ENCODE data around the gene GNAO1.

Gene GNAO1

GRCh38 chr16:56354016-56354415 lies 162.7 kb downstream of the GNAO1 start:
- Histone ChIP-seq H3K27ac (replicated peaks) (no peak overlapping the region), H3K27me3 (ENCODE audit: insufficient read depth, poor library complexity, severe bottlenecking) (peaks cover 4% of the 10 kb centered on the region), H3K4me3 (replicated peaks; ENCODE audit: insufficient read depth, low read length) (no peak overlapping the region)
- DNase-seq (ENCODE audit: low read depth in 1 of 2, low spot score in 1 of 2) = no peak
- TF ChIP-seq CTCF (IDR thresholded peaks at IDR 0.05; ENCODE audit: insufficient read depth, low read length) (no peak), GABPA (IDR thresholded peaks at IDR 0.05; ENCODE audit: low read depth) (no peak), POLR2AphosphoS5 (IDR thresholded peaks at IDR 0.05; ENCODE audit: low read depth) (no peak), SPI1 (IDR thresholded peaks at IDR 0.05; ENCODE audit: borderline replicate concordance, low read depth) (no peak), REST (IDR thresholded peaks at IDR 0.05; ENCODE audit: insufficient replicate concordance, low read depth) (no peak)

GRCh38 chr16:56354746-56355145 lies 163.5 kb downstream of the GNAO1 start:
- no peak for TF ChIP-seq SPI1 (IDR thresholded peaks at IDR 0.05; ENCODE audit: borderline replicate concordance, low read depth)
- no peak for TF ChIP-seq POLR2AphosphoS5 (IDR thresholded peaks at IDR 0.05; ENCODE audit: low read depth)
- no peak for TF ChIP-seq REST (IDR thresholded peaks at IDR 0.05; ENCODE audit: insufficient replicate concordance, low read depth)
- no peak for TF ChIP-seq CTCF (IDR thresholded peaks at IDR 0.05; ENCODE audit: insufficient read depth, low read length)
- no peak for TF ChIP-seq GABPA (IDR thresholded peaks at IDR 0.05; ENCODE audit: low read depth)
- no peak for DNase-seq (ENCODE audit: low read depth in 1 of 2, low spot score in 1 of 2)
- Histone ChIP-seq H3K27ac (replicated peaks) (no peak overlapping the region), H3K27me3 (ENCODE audit: insufficient read depth, poor library complexity, severe bottlenecking) (peaks cover 4% of the 10 kb centered on the region), H3K4me3 (replicated peaks; ENCODE audit: insufficient read depth, low read length) (no peak overlapping the region)

- peaks cover 4% of the 10 kb centered on the region for H3K27me3 ChIP-seq (ENCODE audit: insufficient read depth, poor library complexity, severe bottlenecking)
- DNase-seq (ENCODE audit: low read depth in 1 of 2, low spot score in 1 of 2) = no peak
- H3K4me3 ChIP-seq (replicated peaks; ENCODE audit: insufficient read depth, low read length) = no peak overlapping the region
- H3K27ac ChIP-seq (replicated peaks) = no peak overlapping the region
- TF ChIP-seq SPI1 (IDR thresholded peaks at IDR 0.05; ENCODE audit: borderline replicate concordance, low read depth) (no peak), POLR2AphosphoS5 (IDR thresholded peaks at IDR 0.05; ENCODE audit: low read depth) (no peak), REST (IDR thresholded peaks at IDR 0.05; ENCODE audit: insufficient replicate concordance, low read depth) (no peak), GABPA (IDR thresholded peaks at IDR 0.05; ENCODE audit: low read depth) (no peak), CTCF (IDR thresholded peaks at IDR 0.05; ENCODE audit: insufficient read depth, low read length) (no peak)
Observed at GRCh38 chr16:56355221-56355620, 163.9 kb downstream of the GNAO1 start.
